Non-pigmented ciliary epithelial cell (primary cell): ENCODE results near the gene MMP24.
"Not testable (repeated sequence)": the region's sequence is repeated elsewhere in the genome, so short reads cannot be mapped to it uniquely, and the experiment has no call there.

Experiments used
- DNase-seq: peaks from one replicate; pipeline ENCODE4 v3.0.0-alpha.2; 2010; ENCODE audit warnings: low read depth

The MMP24 gene

DNA sequence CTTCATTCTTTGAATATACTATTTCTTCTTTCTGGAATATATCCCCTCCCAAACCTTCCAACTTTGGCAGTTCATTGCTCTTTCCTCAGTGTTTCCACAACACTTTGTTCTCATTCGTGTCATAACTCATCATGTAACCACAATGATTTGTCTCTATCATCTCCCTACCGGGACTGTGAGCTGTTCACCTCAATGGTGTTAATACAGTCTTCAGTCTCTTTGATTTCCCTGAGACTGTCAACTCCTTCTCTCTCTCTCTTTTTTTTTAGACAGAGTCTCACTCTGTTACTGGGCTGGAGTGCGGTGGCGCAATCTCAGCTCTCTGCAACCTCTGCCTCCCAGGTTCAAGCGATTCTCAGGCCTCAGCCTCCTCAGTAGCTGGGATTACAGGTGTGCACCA is 2.5 kb upstream of the MMP24 start:
- DNase-seq: no peak

- DNase-seq: no peak
Observed at GRCh38 chr20:35224536-35224935, 2.0 kb upstream of the MMP24 start.

- no peak for DNase-seq
Observed at GRCh38 chr20:35225319-35226125, 968 bp upstream of the MMP24 start.

- no peak for DNase-seq
Observed at GRCh38 chr20:35226884-35227681, 593 bp downstream of the MMP24 start.

GRCh38 chr20:35232575-35232974 is 6.1 kb downstream of the MMP24 start:
- DNase-seq: peak; percentile 53

- DNase-seq: no peak
Observed at GRCh38 chr20:35235881-35236280, 9.4 kb downstream of the MMP24 start.

- DNase-seq: no peak
Observed at GRCh38 chr20:35237486-35237885, 11.0 kb downstream of the MMP24 start.

GRCh38 chr20:35238170-35238569 is 11.7 kb downstream of the MMP24 start:
- no peak for DNase-seq

- no peak for DNase-seq
Observed at GRCh38 chr20:35238735-35239134, 12.2 kb downstream of the MMP24 start.

DNA sequence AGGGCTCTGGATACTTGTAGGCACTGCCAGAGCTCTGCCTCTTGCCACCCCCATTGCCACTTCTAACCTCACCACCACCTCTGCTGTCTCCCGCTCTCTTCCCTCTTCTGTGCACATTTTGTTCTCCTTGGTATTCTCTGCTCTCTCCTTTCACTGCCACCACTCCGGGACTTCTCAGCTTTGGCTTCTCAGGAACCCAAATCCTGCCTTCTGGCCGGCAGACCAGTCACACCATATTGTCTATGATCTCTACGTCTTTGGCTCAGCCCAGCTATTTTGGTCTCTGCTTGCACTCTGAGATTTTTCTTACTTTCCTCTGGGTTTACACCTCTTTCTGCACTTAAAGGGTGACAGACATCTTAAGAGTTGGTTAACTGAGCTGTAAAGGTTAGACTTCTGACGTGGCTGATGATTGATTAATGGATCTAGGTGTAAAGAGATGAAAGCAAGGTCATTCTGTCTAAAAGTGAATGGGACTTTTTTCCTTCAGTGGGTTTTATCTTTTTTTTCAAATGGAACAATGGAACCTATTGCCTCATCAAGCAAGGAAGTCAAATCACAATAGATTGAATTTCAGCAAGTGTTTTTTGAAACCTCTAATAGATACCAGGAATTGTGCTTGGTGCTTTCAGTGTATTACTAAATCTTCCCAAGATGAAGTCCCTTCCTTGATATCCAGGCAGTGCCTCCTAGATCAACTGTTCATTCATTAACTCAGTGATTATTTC is 13.8 kb downstream of the MMP24 start:
- no peak for DNase-seq

- DNase-seq: no peak
Observed at GRCh38 chr20:35240811-35241293, 14.4 kb downstream of the MMP24 start.

GRCh38 chr20:35243317-35243716 is 16.8 kb downstream of the MMP24 start:
- no peak for DNase-seq

GRCh38 chr20:35243986-35244385 is 17.5 kb downstream of the MMP24 start:
- DNase-seq: no peak

DNA sequence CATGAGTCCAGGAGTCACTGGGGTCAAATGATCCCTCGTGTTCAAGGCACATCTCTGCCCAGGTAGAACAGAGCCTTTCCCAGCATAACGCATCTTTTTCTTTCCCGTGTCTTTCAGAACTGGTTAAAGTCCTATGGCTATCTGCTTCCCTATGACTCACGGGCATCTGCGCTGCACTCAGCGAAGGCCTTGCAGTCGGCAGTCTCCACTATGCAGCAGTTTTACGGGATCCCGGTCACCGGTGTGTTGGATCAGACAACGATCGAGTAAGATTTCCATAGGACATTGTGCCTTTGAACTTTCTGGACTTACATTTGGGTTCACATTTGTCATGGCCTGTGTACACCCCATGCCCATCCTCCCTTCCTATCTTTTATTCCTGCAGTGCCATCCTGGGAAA is 20.2 kb downstream of the MMP24 start:
- DNase-seq: no peak

GRCh38 chr20:35248641-35249475 is 22.4 kb downstream of the MMP24 start:
- DNase-seq: no peak

DNA sequence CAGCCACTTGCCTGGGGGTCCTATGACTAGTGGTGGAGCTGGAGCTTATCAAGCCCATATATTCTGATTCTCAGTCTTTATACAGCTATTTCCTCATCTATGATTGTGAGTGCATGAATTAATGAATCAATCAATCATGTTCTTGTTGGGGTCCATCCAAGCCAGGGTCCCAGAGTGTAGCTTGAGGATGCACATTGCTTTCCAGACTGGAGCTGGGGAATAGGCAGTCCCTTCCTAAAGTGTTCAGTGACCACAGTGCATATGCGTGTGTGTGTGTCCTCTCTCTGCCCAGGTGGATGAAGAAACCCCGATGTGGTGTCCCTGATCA is 25.1 kb downstream of the MMP24 start:
- no peak for DNase-seq

GRCh38 chr20:35252037-35252461 is 25.6 kb downstream of the MMP24 start:
- DNase-seq: no peak

DNA sequence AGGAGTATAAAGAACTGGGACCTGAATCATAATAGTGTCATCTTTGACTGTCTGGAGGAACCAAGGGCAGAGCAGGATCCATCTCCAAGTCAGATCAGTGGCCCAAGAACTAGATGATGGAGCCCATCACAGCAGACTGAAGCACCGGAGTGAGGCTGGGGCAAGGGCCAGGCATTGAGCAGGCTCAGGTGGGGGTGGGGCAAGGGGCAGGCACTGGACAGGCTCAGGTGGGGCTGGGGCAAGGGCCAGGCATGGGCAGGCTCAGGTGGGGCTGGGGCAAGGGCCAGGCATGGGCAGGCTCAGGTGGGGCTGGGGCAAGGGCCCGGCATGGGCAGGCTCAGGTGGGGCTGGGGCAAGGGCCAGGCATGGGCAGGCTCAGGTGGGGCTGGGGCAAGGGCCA is 26.1 kb downstream of the MMP24 start:
- DNase-seq: not testable (repeated sequence)

DNA sequence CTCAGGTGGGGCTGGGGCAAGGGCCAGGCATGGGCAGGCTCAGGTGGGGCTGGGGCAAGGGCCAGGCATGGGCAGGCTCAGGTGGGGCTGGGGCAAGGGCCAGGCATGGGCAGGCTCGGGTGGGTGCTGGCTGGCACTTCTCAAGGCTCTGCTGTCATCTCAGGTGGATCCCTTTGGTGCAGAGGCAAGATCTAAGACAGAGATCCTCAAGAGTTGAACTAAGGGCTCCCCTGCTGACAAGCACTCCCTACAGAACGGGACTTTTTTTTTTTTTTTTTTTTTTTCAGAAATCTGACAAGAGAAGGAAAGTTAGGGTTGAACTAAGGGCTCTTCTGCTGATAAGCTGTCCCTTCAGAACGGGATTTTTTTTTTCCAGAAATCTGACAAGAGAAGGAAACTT is 26.5 kb downstream of the MMP24 start:
- no peak for DNase-seq

- no peak for DNase-seq
Observed at GRCh38 chr20:35254448-35254999, 28.0 kb downstream of the MMP24 start.

GRCh38 chr20:35257175-35257909 is 30.9 kb downstream of the MMP24 start:
- no peak for DNase-seq
